Measurements from ENCODE around the gene SSBP4.

- TF ChIP-seq POLR2A (IDR thresholded peaks at IDR 0.05), result no peak
- TF ChIP-seq CTCF (IDR thresholded peaks at IDR 0.05), result peak in 1 of 6 experiments; percentile 5
- no peak for TF ChIP-seq POLR2AphosphoS5 (IDR thresholded peaks at IDR 0.05)
- TF ChIP-seq EP300 (IDR thresholded peaks at IDR 0.05), result no peak
These were observed 682 bp downstream of the SSBP4 start for GRCh38 chr19:18419699-18420460.
